GM19467 (cell line): ENCODE results near the gene HSPA1A.

Source experiments
- ATAC-seq: cut with Tn5 transposase; IDR thresholded peaks from one replicate; pipeline ENCODE4 v1.9.1; 2021; ENCODE audit warnings: mild to moderate bottlenecking, moderate library complexity; ENCODE audit not compliant: unreplicated experiment

HSPA1A gene

GRCh38 chr6:31815025-31815838, at the start of gene HSPA1A, which contains the start of gene HSPA1L:
Gene HSPA1A (plus strand): TSS chr6:31815543. CDS start chr6:31815757, 214 bp downstream.
Gene HSPA1L (minus strand): TSS chr6:31815283. CDS start chr6:31811972, 3,311 bp downstream.
- ATAC-seq, result no peak

- ATAC-seq, result no peak
Observed at GRCh38 chr6:31765559-31765909, 49.8 kb upstream of the HSPA1A start.

GRCh38 chr6:31765910-31766794, 49.2 kb upstream of the HSPA1A start:
- no peak for ATAC-seq

DNA sequence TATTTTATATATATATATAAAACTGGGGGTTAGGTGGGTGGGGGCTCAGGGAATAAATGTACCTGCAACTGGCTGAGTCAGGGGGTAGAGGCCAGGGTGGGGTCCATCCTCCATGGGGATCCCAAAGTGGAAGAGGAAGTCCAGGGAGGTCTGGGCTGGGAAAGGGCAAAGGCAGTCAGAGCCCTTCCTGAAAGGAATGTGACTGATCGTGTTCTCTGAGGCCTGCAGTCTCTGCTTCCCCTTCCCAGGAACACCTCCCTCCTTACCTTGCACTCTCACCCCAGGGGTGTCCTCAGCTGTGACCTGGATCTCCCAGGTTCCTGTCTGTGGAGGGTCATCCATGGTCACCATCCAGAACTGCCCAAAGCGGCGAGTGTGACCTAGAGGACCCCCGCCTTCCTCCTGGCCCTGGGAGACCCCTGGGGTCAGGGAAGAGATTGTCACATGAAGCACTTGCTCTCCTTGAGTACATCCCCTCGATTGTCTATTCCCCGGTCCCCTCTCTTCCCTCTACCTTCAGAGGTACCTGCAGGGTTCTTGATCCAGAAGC, 48.2 kb upstream of the HSPA1A start:
- no peak for ATAC-seq

DNA sequence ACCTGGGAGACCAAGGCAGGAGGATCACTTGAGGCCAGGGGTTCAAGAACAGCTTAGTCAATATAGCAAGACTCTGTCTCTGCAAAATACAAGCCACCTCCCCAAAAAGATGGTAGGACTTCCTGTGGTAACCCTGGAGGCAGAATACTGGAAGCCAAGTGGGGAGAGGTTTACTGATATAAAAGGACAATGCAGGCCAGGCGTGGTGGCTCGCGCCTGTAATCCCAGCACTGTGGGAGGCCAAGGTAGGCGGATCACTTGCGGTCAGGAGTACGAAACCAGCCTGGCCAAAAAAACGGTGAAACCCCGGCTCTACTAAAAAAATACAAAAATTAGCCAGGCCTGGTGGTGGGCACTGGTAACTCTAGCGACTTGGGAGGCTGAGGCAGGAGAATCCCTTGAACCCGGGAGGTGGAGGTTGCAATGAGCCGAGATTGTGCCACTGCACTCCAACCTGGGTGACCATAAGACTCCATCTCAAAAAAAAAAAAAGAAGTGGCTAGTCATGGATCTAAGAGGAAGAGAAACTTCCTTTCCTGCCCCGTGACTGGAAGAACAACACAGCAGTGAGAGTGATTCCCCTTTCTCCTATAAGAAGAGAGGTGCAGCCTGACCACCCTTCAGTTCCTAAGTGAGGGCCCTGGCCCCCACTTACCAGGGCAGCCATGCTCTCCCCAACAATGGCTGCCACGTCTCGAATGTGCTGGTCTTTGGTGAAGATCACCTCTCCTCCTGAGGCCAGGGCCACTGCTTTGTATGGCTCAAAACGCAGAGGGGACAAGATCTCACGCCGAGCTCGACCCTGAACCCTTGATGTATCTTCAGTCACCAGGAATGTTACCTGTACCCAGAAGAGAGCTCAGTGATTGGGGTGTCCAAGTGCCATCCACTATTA, 46.7 kb upstream of the HSPA1A start:
- no peak for ATAC-seq

- no peak for ATAC-seq
Observed at GRCh38 chr6:31769684-31770371, 45.5 kb upstream of the HSPA1A start.

DNA sequence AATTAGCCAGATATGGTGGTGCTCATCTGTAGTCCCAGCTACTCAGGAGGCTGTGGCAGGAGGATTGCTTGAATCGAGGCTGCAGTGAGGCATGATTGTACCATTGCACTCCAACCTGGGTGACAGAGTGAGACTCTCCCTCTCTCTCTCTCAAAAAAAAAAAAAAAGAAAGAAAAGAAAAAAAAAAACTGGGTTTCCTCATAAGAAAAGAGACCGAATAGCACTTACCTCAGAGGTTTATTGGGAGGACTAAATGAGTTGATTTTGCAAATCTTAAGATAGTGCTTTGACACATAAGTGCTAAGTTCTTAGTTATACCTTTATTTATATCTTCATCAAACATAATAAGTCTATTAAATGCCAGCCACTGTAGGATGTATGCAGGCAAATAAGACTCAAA, 44.5 kb upstream of the HSPA1A start:
- ATAC-seq, result no peak

- no peak for ATAC-seq
Observed at GRCh38 chr6:31771992-31772358, 43.4 kb upstream of the HSPA1A start.

DNA sequence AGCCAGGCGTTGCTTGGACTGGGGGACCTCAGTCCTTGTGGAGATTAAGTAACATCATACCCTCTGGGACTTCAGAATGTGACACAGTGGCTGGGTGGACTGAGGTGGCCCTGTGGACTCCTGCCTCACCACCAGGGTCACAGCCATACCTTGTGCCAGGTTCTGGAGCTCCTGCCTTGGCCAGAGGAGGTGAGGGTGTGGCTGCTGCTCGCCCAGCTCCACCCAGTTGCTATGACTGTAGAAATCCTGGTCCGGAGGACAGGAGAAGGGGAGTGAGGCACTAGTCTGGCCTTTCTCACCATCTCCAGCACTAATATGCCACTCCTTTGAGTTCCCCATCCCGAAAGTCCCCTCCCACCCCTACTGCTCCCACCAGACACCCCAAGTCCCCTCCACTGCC, 40.2 kb upstream of the HSPA1A start:
- no peak for ATAC-seq

DNA sequence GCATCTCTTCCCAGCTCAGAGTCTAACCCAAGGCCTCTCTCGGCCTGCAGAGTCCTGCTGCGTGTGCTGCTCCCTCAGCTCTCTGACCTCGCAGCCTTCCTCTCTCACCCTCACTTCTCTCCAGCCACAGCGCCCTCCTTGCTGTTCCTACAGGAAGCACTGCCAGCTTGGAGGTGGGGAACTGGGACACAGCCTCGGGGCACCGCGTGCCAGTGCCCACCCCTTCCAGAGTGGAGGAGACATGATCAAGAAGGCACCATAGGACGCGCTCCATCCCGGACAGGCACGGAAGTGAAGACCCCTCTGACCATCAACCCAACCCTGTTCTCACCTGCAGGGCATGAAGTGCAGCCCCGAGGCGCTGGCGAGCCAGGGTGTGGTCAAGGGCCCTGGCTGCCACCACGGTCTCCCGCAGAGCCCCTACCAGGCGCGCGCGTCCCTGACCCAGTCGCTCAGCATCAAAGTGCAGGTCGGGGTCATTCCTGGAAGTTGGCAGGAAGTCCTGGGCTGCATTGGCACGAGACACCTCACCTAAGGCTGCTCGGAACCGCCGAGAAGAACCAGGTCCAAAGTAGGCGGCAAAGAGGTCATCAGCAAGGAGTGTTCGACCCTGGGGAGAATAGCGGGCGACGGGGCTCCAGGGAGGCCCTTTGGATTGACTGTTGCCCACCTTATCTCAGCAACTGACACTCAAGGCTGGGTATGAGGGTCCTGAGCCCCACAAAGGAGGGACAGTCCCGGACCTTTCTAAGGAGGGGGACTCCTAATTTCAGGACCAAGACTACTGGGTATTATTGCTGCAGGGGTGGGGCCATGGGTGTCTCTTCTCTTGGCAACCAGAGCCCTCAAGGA, 39.5 kb upstream of the HSPA1A start:
- ATAC-seq, result no peak

GRCh38 chr6:31776485-31776988, 38.8 kb upstream of the HSPA1A start:
- ATAC-seq, result no peak

DNA sequence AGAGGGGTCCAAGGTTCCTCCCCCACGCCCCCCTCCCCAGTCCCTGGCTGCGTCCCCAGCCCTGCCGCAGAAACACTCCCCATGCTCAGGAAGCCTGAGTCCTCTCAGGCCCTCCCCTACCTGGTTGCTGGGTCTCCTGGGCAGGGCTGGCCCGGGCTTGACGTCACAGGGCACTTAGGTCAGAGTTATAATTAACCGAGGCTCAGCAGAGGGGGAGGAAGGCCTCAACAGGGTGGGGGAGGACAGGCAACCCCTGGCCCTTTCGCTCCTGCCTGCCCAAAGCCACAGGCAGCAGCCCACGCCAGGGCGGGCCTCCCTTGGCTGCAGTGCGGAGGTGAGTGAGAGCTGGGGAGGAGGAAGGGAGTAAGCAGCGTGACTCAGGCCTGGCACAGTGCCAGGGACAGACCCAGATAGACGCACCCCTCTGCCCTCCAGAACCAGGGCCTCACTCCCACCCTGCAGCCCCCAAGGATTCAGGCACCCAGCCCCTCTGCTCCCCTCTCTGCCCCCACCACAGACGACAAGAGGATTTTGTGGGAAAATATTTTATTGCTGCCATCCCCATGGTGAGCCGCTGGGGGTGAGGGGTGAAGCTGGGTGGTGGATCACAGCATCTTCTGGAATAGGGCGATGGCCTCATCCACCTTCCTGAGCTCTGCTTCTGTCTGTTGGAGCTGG, 38.2 kb upstream of the HSPA1A start, which contains the start of gene VWA7:
VWA7 (minus strand) TSS at position 340 of the 678 bp plus-strand sequence. CDS start 549 bp downstream, outside the sequence.
- no peak for ATAC-seq

DNA sequence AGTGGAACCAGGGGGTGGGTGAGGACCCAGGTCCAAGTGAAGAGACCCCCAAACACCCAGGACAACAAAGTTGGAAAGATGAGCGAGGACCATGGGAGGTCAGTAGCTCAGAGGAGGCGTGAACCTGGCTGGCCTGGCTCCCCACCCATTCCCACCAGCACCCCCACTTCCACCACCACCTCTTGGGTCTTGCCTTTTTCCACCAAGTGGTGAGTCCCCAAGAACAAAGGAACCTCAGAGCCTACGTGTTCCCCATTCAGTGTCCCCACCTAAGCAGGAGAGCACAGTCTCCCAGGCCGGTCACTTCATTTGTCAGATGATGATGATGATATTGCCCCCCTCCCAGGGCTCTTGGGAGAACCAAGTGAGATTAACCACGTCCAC, 37.7 kb upstream of the HSPA1A start:
- no peak for ATAC-seq

- no peak for ATAC-seq
Observed at GRCh38 chr6:31778193-31778592, 37.1 kb upstream of the HSPA1A start.

- no peak for ATAC-seq
Observed at GRCh38 chr6:31778999-31779885, 36.1 kb upstream of the HSPA1A start.

- ATAC-seq, result no peak
Observed at GRCh38 chr6:31779908-31780307, 35.4 kb upstream of the HSPA1A start.

GRCh38 chr6:31780507-31781243, 34.7 kb upstream of the HSPA1A start:
- no peak for ATAC-seq
